H9 (cell line): Measurements from ENCODE around the gene ATRNL1. TPM values are rescaled to one million over a fixed set of nuclear protein-coding genes. Genes with fewer than 3 reads are reported as not detected.

Experiments used
- DNase-seq: peaks from one replicate; pipeline ENCODE4 v3.0.0-alpha.2; 2017
- H2AFZ ChIP-seq: one replicate; pipeline ENCODE4 v1.6.1; 2013; ENCODE audit warnings: mild to moderate bottlenecking, low read length, control low read depth, moderate library complexity
- H2AK5ac ChIP-seq: 2 replicates; pipeline ENCODE4 v1.6.1; 2013; ENCODE audit warnings: low read length, control low read depth, mixed read lengths; ENCODE audit not compliant: insufficient read length
- H2BK120ac ChIP-seq: one replicate; pipeline ENCODE4 v1.6.1; 2013; ENCODE audit warnings: low read depth, mild to moderate bottlenecking, low read length, control low read depth, inconsistent platforms; ENCODE audit not compliant: poor library complexity, severe bottlenecking
- H2BK12ac ChIP-seq: 2 replicates; pipeline ENCODE4 v1.6.1; 2013; ENCODE audit warnings: low read length, control low read depth, mixed read lengths, low read depth; ENCODE audit not compliant: insufficient read length
- H2BK15ac ChIP-seq: 2 replicates; pipeline ENCODE4 v1.6.1; 2013; ENCODE audit warnings: low read depth, low read length, control low read depth
- H2BK20ac ChIP-seq: one replicate; pipeline ENCODE4 v1.6.1; 2013; ENCODE audit warnings: low read depth, mild to moderate bottlenecking, low read length, control low read depth, inconsistent platforms; ENCODE audit not compliant: poor library complexity, severe bottlenecking
- H2BK5ac ChIP-seq: 2 replicates; pipeline ENCODE4 v1.6.1; 2013; ENCODE audit warnings: low read length, control low read depth, mixed read lengths; ENCODE audit not compliant: insufficient read length
- H3K14ac ChIP-seq: 2 replicates; pipeline ENCODE4 v1.6.1; 2013; ENCODE audit warnings: low read length, control low read depth; ENCODE audit not compliant: insufficient read depth
- H3K18ac ChIP-seq: 2 replicates; pipeline ENCODE4 v1.6.1; 2013; ENCODE audit warnings: low read depth, mild to moderate bottlenecking, mixed read lengths, low read length, control low read depth; ENCODE audit not compliant: insufficient read length
- H3K23ac ChIP-seq: 2 replicates; pipeline ENCODE4 v1.6.1; 2013; ENCODE audit warnings: low read length, control low read depth, mixed read lengths, low read depth; ENCODE audit not compliant: insufficient read length
- H3K23me2 ChIP-seq: 2 replicates; pipeline ENCODE4 v1.6.1; 2013; ENCODE audit warnings: low read depth, mild to moderate bottlenecking, mixed read lengths, low read length, control low read depth; ENCODE audit not compliant: insufficient read length, poor library complexity, severe bottlenecking
- H3K27ac ChIP-seq: 2 replicates; pipeline ENCODE4 v1.5.1; 2013; ENCODE audit warnings: low read length, control low read depth, mixed read lengths, low read depth; ENCODE audit not compliant: insufficient read length
- H3K27me3 ChIP-seq: 2 replicates; pipeline ENCODE4 v1.6.1; 2013; ENCODE audit warnings: low read length, control low read depth, inconsistent platforms; ENCODE audit not compliant: insufficient read depth
- H3K4ac ChIP-seq: 2 replicates; pipeline ENCODE4 v1.6.1; 2013; ENCODE audit warnings: low read depth, mild to moderate bottlenecking, control low read depth, inconsistent platforms, low read length, moderate library complexity
- H3K4me1 ChIP-seq: 2 replicates; pipeline ENCODE4 v1.6.1; 2013; ENCODE audit warnings: low read length, control low read depth, inconsistent platforms; ENCODE audit not compliant: insufficient read depth
- H3K4me2 ChIP-seq: 2 replicates; pipeline ENCODE4 v1.6.1; 2013; ENCODE audit warnings: low read length, control low read depth, mixed read lengths; ENCODE audit not compliant: insufficient read length, insufficient read depth
- H3K56ac ChIP-seq: 2 replicates; pipeline ENCODE4 v1.6.1; 2013; ENCODE audit warnings: low read depth, mild to moderate bottlenecking, mixed read lengths, low read length, control low read depth; ENCODE audit not compliant: insufficient read length
- H3K79me1 ChIP-seq: 2 replicates; pipeline ENCODE4 v1.6.1; 2013; ENCODE audit warnings: low read depth, mild to moderate bottlenecking, moderate library complexity, low read length, control low read depth, inconsistent platforms; ENCODE audit not compliant: insufficient read depth, poor library complexity, severe bottlenecking
- H3K79me2 ChIP-seq: 2 replicates; pipeline ENCODE4 v1.6.1; 2013; ENCODE audit warnings: low read length, control low read depth, inconsistent platforms; ENCODE audit not compliant: insufficient read depth
- H3K9ac ChIP-seq: 2 replicates; pipeline ENCODE4 v1.6.1; 2013; ENCODE audit warnings: low read length, control low read depth, mixed read lengths; ENCODE audit not compliant: insufficient read length; ENCODE audit errors: extremely low read depth
- H3K9me3 ChIP-seq: one replicate; pipeline ENCODE4 v1.6.1; 2013; ENCODE audit warnings: low read depth, low read length, inconsistent platforms; ENCODE audit not compliant: control insufficient read depth
- H3T11ph ChIP-seq: one replicate; pipeline ENCODE4 v1.6.1; 2013; ENCODE audit warnings: mild to moderate bottlenecking, low read length, control low read depth, inconsistent platforms
- H4K20me1 ChIP-seq: one replicate; pipeline ENCODE4 v1.6.1; 2013; ENCODE audit not compliant: control insufficient read depth, insufficient read length, insufficient read depth
- H4K5ac ChIP-seq: 2 replicates; pipeline ENCODE4 v1.6.1; 2013; ENCODE audit warnings: low read depth, mild to moderate bottlenecking, mixed read lengths, low read length, control low read depth; ENCODE audit not compliant: insufficient read length
- H4K8ac ChIP-seq: replicated peaks from 2 replicates; pipeline ENCODE4 v1.6.1; 2013; ENCODE audit warnings: low read length, control low read depth, mixed read lengths, low read depth; ENCODE audit not compliant: insufficient read length
- H4K91ac ChIP-seq: 2 replicates; pipeline ENCODE4 v1.6.1; 2013; ENCODE audit warnings: low read depth, mild to moderate bottlenecking, moderate library complexity, mixed read lengths, low read length, control low read depth; ENCODE audit not compliant: insufficient read length
- H3K27ac Mint-ChIP-seq, 3 experiments: 2 replicates in 2 of 3; 3 replicates in 1 of 3; pipeline ENCODE4 v1.8.0; 2020 to 2021; ENCODE audit warnings: mixed read lengths in 3 of 3, mild to moderate bottlenecking in 1 of 3, moderate library complexity in 1 of 3
- H3K27me3 Mint-ChIP-seq: 2 replicates; pipeline ENCODE4 v1.8.0; 2021; ENCODE audit warnings: low read depth, mild to moderate bottlenecking, moderate library complexity, mixed read lengths
- H3K36me3 Mint-ChIP-seq, 3 experiments: 2 replicates in 2 of 3; 3 replicates in 1 of 3; pipeline ENCODE4 v1.8.0; 2020 to 2021; ENCODE audit warnings: low read depth in 3 of 3, mixed read lengths in 3 of 3; ENCODE audit not compliant: insufficient read depth in 1 of 3
- H3K4me1 Mint-ChIP-seq, 2 experiments: 2 replicates each; pipeline ENCODE4 v1.8.0; 2020; ENCODE audit warnings: mixed read lengths in 2 of 2
- H3K4me3 Mint-ChIP-seq, 2 experiments: 2 replicates in 1 of 2; 3 replicates in 1 of 2; pipeline ENCODE4 v1.8.0; 2020 to 2021; ENCODE audit warnings: mild to moderate bottlenecking in 2 of 2, mixed read lengths in 2 of 2, moderate library complexity in 1 of 2
- H3K9me3 Mint-ChIP-seq, 2 experiments: 2 replicates in 1 of 2; 3 replicates in 1 of 2; pipeline ENCODE4 v1.8.0; 2020; ENCODE audit warnings: mild to moderate bottlenecking in 2 of 2, mixed read lengths in 2 of 2, moderate library complexity in 1 of 2
- CTCF ChIP-seq: fragments of 200-600 bp; sonication (generic); conservative IDR thresholded peaks from 3 replicates; pipeline ENCODE4 v1.8.0; 2021; ENCODE audit warnings: antibody characterized with exemption, mild to moderate bottlenecking
- WGBS: extraction: QIAGEN DNeasy Blood & Tissue Kit; methylation state at CpG from one replicate; pipeline ENCODE4 v1.1.7; 2013; ENCODE audit warnings: missing lambda C conversion rate, low lambda C conversion rate, mixed read lengths; ENCODE audit not compliant: insufficient read length; ENCODE audit errors: extremely low coverage; 5-methylcytosine and 5-hydroxymethylcytosine counted together
- total RNA-seq: library from RNA; stranded (reverse); gene quantifications from 2 replicates; pipeline ENCODE4 v1.2.1, GENCODE V29; 2021

Gene ATRNL1
- total RNA-seq, 1 experiment from 2014 or later, result 9.2 TPM

DNA sequence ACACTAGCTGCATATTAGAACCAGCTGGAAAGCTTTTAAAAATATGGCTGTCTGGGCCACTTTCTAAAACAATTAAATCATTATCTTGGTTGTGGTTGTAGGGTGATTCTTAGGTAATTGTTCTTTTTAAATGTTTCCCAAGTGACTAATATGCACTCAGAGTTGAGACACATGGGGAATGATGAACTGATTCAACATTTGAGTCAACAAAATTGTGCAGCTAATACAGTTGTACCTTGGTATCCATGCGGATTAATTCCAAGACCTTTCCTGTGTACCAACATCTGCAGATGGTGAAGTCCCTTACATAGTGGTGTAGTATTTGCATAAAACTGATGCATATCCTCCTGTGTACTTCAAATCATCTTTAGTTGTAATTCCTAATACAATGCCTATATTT lies 242.2 kb downstream of the ATRNL1 start:
- Histone ChIP-seq H2BK5ac (no peak overlapping the region), H3K9me3 (no peaks in the 10 kb centered on the region), H3K27ac (no peak overlapping the region), H3K23me2 (no peaks in the 10 kb centered on the region), H2AK5ac (no peak overlapping the region), H3K4me2 (no peak overlapping the region), H3K23ac (no peak overlapping the region), H3K79me1 (no peaks in the 10 kb centered on the region), H4K91ac (no peak overlapping the region), H2BK120ac (no peak overlapping the region), H2BK20ac (no peak overlapping the region), H3K4ac (no peak overlapping the region), H3K4me1 (no peaks in the 10 kb centered on the region), H4K20me1 (no peaks in the 10 kb centered on the region), H3K79me2 (no peaks in the 10 kb centered on the region), H3K56ac (no peak overlapping the region), H4K5ac (no peak overlapping the region), H3T11ph (no peak overlapping the region), H3K9ac (no peak overlapping the region), H3K27me3 (no peaks in the 10 kb centered on the region), H2BK15ac (no peak overlapping the region), H4K8ac (no peak overlapping the region), H3K14ac (no peak overlapping the region), H3K18ac (no peak overlapping the region), H2AFZ (no peak overlapping the region), H2BK12ac (no peak overlapping the region)
- H3K36me3 Mint-ChIP-seq, result no peaks in the 10 kb centered on the region; a peak in 1 of 7 replicates
- WGBS, result no CpG with 5 or more reads among the region's 1 CpG
- H3K27ac Mint-ChIP-seq, result no peak overlapping the region
- H3K4me3 Mint-ChIP-seq, result no peak overlapping the region
- no peak for DNase-seq
- TF ChIP-seq CTCF, result no peak
- no peaks in the 10 kb centered on the region for H3K27me3 Mint-ChIP-seq
- peaks cover 0 to 3% of the 10 kb centered on the region in 2 experiments; a peak in 2 of 4 replicates for H3K4me1 Mint-ChIP-seq
- peaks cover 2 to 3% of the 10 kb centered on the region in 2 experiments; a peak in 2 of 5 replicates for H3K9me3 Mint-ChIP-seq
